ENCODE data around the gene DNAJC13.

The DNAJC13 gene

GRCh38 chr3:132539681-132540080 lies 122.4 kb downstream of the DNAJC13 start:
- TF ChIP-seq TAF1 (IDR thresholded peaks at IDR 0.05; ENCODE audit: borderline replicate concordance, insufficient read depth, low read length) (no peak), SIN3A (IDR thresholded peaks at IDR 0.05; ENCODE audit: borderline replicate concordance, insufficient read depth, low read length) (no peak), FOXP2 (optimal IDR thresholded peaks at IDR 0.05; ENCODE audit: borderline replicate concordance, extremely low read depth, extremely low read length, insufficient read depth) (no peak), POLR2AphosphoS5 (IDR thresholded peaks at IDR 0.05; ENCODE audit: low read depth, low read length) (no peak)
- TF ChIP-seq, protein P1, sequence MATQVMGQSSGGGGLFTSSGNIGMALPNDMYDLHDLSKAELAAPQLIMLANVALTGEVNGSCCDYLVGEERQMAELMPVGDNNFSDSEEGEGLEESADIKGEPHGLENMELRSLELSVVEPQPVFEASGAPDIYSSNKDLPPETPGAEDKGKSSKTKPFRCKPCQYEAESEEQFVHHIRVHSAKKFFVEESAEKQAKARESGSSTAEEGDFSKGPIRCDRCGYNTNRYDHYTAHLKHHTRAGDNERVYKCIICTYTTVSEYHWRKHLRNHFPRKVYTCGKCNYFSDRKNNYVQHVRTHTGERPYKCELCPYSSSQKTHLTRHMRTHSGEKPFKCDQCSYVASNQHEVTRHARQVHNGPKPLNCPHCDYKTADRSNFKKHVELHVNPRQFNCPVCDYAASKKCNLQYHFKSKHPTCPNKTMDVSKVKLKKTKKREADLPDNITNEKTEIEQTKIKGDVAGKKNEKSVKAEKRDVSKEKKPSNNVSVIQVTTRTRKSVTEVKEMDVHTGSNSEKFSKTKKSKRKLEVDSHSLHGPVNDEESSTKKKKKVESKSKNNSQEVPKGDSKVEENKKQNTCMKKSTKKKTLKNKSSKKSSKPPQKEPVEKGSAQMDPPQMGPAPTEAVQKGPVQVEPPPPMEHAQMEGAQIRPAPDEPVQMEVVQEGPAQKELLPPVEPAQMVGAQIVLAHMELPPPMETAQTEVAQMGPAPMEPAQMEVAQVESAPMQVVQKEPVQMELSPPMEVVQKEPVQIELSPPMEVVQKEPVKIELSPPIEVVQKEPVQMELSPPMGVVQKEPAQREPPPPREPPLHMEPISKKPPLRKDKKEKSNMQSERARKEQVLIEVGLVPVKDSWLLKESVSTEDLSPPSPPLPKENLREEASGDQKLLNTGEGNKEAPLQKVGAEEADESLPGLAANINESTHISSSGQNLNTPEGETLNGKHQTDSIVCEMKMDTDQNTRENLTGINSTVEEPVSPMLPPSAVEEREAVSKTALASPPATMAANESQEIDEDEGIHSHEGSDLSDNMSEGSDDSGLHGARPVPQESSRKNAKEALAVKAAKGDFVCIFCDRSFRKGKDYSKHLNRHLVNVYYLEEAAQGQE (IDR thresholded peaks at IDR 0.05; ENCODE audit: insufficient read depth in 1 of 2, low read depth in 2 of 2, low read length in 2 of 2), result no peak

DNA sequence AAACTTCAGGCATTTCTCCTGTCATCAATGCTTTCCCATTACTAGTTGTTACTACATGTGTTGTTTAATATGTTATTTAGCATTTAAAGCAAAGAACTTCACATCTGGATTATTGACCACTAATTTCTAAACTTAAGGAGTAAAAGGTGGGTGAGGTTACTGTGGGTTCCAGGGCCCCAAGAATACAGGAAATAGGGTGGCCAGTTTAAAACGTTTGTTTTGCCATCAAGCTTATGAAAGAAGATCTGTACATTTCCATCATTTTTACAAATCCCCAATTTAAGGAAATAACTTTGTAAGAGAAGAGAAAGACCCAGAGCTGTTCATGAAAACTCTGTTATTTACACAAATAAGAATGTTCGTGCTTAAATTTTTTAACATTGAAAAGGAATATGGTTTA lies 125.3 kb downstream of the DNAJC13 start:
- TF ChIP-seq, protein P1 (IDR thresholded peaks at IDR 0.05; ENCODE audit: insufficient read depth in 1 of 2, low read depth in 2 of 2, low read length in 2 of 2), result no peak
- no peak for TF ChIP-seq FOXP2 (optimal IDR thresholded peaks at IDR 0.05; ENCODE audit: borderline replicate concordance, extremely low read depth, extremely low read length, insufficient read depth)
- no peak for TF ChIP-seq SIN3A (IDR thresholded peaks at IDR 0.05; ENCODE audit: borderline replicate concordance, insufficient read depth, low read length)
- TF ChIP-seq TAF1 (IDR thresholded peaks at IDR 0.05; ENCODE audit: borderline replicate concordance, insufficient read depth, low read length), result no peak
- no peak for TF ChIP-seq POLR2AphosphoS5 (IDR thresholded peaks at IDR 0.05; ENCODE audit: low read depth, low read length)

GRCh38 chr3:132543011-132543739 lies 125.9 kb downstream of the DNAJC13 start:
- TF ChIP-seq FOXP2 (optimal IDR thresholded peaks at IDR 0.05; ENCODE audit: borderline replicate concordance, extremely low read depth, extremely low read length, insufficient read depth), result no peak
- TF ChIP-seq, protein P1 (IDR thresholded peaks at IDR 0.05; ENCODE audit: insufficient read depth in 1 of 2, low read depth in 2 of 2, low read length in 2 of 2), result no peak
- no peak for TF ChIP-seq POLR2AphosphoS5 (IDR thresholded peaks at IDR 0.05; ENCODE audit: low read depth, low read length)
- TF ChIP-seq TAF1 (IDR thresholded peaks at IDR 0.05; ENCODE audit: borderline replicate concordance, insufficient read depth, low read length), result no peak
- no peak for TF ChIP-seq SIN3A (IDR thresholded peaks at IDR 0.05; ENCODE audit: borderline replicate concordance, insufficient read depth, low read length)

GRCh38 chr3:132544130-132544529 lies 126.8 kb downstream of the DNAJC13 start:
- TF ChIP-seq SIN3A (IDR thresholded peaks at IDR 0.05; ENCODE audit: borderline replicate concordance, insufficient read depth, low read length) (no peak), FOXP2 (optimal IDR thresholded peaks at IDR 0.05; ENCODE audit: borderline replicate concordance, extremely low read depth, extremely low read length, insufficient read depth) (no peak), TAF1 (IDR thresholded peaks at IDR 0.05; ENCODE audit: borderline replicate concordance, insufficient read depth, low read length) (no peak), POLR2AphosphoS5 (IDR thresholded peaks at IDR 0.05; ENCODE audit: low read depth, low read length) (no peak)
- TF ChIP-seq, protein P1 (IDR thresholded peaks at IDR 0.05; ENCODE audit: insufficient read depth in 1 of 2, low read depth in 2 of 2, low read length in 2 of 2), result no peak

Measured in PFSK-1 (cell line).